Suprapubic skin (tissue), 4 donors: ENCODE results near the gene SNRPA1.

Experiments used
- EP300 ChIP-seq: sonication (generic); formaldehyde crosslinking; IDR thresholded peaks from one replicate; pipeline ENCODE4 v1.6.1; 2017; ENCODE audit warnings: antibody characterized with exemption
- POLR2A ChIP-seq, 2 donors: fragments of 450-650 bp; IDR thresholded peaks; one replicate each; pipeline ENCODE4 v1.6.1; 2017; ENCODE audit warnings: antibody characterized with exemption in 2 of 2, mild to moderate bottlenecking in 2 of 2, moderate library complexity in 2 of 2
- POLR2AphosphoS5 ChIP-seq, 3 donors: sonication (generic); formaldehyde crosslinking; IDR thresholded peaks; one replicate each; pipeline ENCODE4 v1.6.1; 2017; ENCODE audit warnings: antibody characterized with exemption in 3 of 3
- TF ChIP-seq, protein P1 (sequence below), 2 donors: fragments of 200-600 bp in 1 of 2; fragments of 450-650 bp in 1 of 2; sonication (generic) in 1 of 2; IDR thresholded peaks; one replicate each; pipeline ENCODE4 v1.5.1; 2016 to 2019; ENCODE audit warnings: antibody characterized with exemption in 2 of 2, mild to moderate bottlenecking in 1 of 2, moderate library complexity in 1 of 2

DNA sequence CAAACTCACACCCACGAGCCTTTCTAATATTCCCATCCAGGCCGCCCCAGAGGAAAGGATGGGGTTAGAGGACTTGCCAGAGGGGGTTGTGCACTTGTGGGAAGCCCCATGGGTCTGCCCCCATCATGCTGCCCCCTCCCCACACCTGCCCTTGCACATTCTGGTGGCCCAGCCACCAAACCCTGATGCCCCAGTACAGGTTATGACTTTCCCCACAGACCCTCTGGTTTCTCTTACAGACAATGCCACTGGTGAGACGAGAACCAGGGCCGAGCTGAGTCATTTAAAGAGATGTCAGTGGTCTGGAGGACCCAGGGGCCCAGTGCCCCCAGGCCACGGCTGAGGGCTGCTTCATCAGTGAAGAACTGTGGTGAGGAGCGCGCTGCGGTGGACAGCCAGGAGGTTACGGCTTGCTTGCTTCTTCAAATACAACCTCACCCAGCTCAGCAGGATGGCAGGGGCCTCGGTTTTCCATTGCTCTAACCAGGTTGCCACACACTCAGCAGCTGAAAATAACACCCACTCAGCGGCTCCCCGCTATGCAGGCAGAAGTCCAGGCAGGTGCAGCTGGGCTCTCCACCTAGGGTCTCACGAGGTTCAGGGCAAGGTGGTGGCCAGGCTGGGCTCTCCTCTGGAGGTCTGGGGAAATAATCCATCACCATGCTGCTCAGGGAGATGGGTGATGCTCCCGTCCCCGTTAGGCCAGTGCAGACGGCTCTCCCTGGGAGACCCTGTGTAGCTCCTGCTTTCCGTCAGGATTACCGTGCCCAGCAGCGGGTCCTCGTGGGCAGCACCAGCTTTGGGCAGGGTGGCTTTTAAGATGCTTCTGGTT, 13.8 kb upstream of the SNRPA1 start:
- TF ChIP-seq, protein P1, sequence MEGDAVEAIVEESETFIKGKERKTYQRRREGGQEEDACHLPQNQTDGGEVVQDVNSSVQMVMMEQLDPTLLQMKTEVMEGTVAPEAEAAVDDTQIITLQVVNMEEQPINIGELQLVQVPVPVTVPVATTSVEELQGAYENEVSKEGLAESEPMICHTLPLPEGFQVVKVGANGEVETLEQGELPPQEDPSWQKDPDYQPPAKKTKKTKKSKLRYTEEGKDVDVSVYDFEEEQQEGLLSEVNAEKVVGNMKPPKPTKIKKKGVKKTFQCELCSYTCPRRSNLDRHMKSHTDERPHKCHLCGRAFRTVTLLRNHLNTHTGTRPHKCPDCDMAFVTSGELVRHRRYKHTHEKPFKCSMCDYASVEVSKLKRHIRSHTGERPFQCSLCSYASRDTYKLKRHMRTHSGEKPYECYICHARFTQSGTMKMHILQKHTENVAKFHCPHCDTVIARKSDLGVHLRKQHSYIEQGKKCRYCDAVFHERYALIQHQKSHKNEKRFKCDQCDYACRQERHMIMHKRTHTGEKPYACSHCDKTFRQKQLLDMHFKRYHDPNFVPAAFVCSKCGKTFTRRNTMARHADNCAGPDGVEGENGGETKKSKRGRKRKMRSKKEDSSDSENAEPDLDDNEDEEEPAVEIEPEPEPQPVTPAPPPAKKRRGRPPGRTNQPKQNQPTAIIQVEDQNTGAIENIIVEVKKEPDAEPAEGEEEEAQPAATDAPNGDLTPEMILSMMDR (IDR thresholded peaks at IDR 0.05): no peak
- no peak for TF ChIP-seq POLR2A (IDR thresholded peaks at IDR 0.05)
- TF ChIP-seq EP300: no peak
- TF ChIP-seq POLR2AphosphoS5 (IDR thresholded peaks at IDR 0.05): no peak
